Stomach (tissue), 9 donors: ENCODE data around the gene C14orf39. TPM values are rescaled to one million over a fixed set of nuclear protein-coding genes. Genes with fewer than 3 reads are reported as not detected.

Source experiments
- DNase-seq, 2 donors: peaks; one replicate each; pipeline versions ENCODE4 v3.0.0 to v3.0.0-alpha.2; 2013 to 2019
- H3K27ac ChIP-seq, 5 donors: fragments of 200-600 bp in 4 of 5; sonication (generic) in 4 of 5; one replicate each; pipeline ENCODE4 v1.5.1; 2013 to 2019; ENCODE audit warnings: mild to moderate bottlenecking in 1 of 5, moderate library complexity in 1 of 5
- H3K27me3 ChIP-seq, 3 donors: fragments of 200-600 bp; sonication (generic); one replicate each; pipeline ENCODE4 v1.5.1; 2017 to 2019; ENCODE audit warnings: mixed run types in 1 of 3
- H3K36me3 ChIP-seq, 4 donors: fragments of 200-600 bp; sonication (generic); 1 replicate in 3 of 4; 2 replicates in 1 of 4; pipeline ENCODE4 v1.5.1; 2016 to 2019
- H3K4me1 ChIP-seq, 4 donors: fragments of 200-600 bp; sonication (generic); one replicate each; pipeline ENCODE4 v1.5.1; 2016 to 2019
- H3K4me3 ChIP-seq, 4 donors: fragments of 200-600 bp; sonication (generic) in 3 of 4; one replicate each; pipeline ENCODE4 v1.5.1; 2016 to 2019; ENCODE audit warnings: mild to moderate bottlenecking in 1 of 4
- H3K9me3 ChIP-seq, 4 donors: fragments of 200-600 bp; sonication (generic); one replicate each; pipeline ENCODE4 v1.5.1; 2016 to 2019
- EP300 ChIP-seq: sonication (generic); formaldehyde crosslinking; IDR thresholded peaks from one replicate; pipeline ENCODE4 v1.6.1; 2017; ENCODE audit warnings: antibody characterized with exemption
- POLR2A ChIP-seq, 4 donors: fragments of 450-650 bp; IDR thresholded peaks; one replicate each; pipeline ENCODE4 v1.6.1; 2016; ENCODE audit warnings: antibody characterized with exemption in 4 of 4, control low read depth in 2 of 4, mild to moderate bottlenecking in 1 of 4, moderate library complexity in 1 of 4
- POLR2AphosphoS5 ChIP-seq, 3 donors: sonication (generic); formaldehyde crosslinking; IDR thresholded peaks; one replicate each; pipeline ENCODE4 v1.6.1; 2016; ENCODE audit warnings: antibody characterized with exemption in 3 of 3
- WGBS, 5 donors: extraction: QIAGEN DNeasy Blood & Tissue Kit in 3 of 5; methylation state at CpG; one replicate each; pipeline versions ENCODE4 v1.1.5 to v1.1.7; 2013 to 2018; 5-methylcytosine and 5-hydroxymethylcytosine counted together
- intact Hi-C: fragments of 100-400 bp; cut with DNase I; formaldehyde crosslinking; loops from one replicate; pipeline ENCODE4 v1.15.1; 2023; ENCODE audit warnings: low total_unique reads
- polyA plus RNA-seq, 3 donors: library from polyadenylated mRNA; stranded (reverse); fragments of 200-250 nt; gene quantifications; one replicate each; pipeline ENCODE4 v1.2.3, GENCODE V29; 2013
- total RNA-seq, 5 donors: library from RNA; depleted of rRNA; stranded (reverse); fragments of >200 nt; gene quantifications; one replicate each; pipeline versions ENCODE4 v1.1.0 to v1.2.3, GENCODE V29; 2014 to 2016
- TF ChIP-seq, protein P1 (sequence below), 7 experiments: fragments of 450-650 bp in 4 of 7; fragments of 200-600 bp in 3 of 7; sonication (generic) in 3 of 7; IDR thresholded peaks; one replicate each; pipeline ENCODE4 v1.5.1; 2016 to 2019; ENCODE audit warnings: antibody characterized with exemption in 7 of 7, control low read depth in 2 of 7, mild to moderate bottlenecking in 1 of 7
- donor health status: healthy with polysubstance abuse.
- donor health status: Bipolar disorder and iron deficiency.
- donor health status: healthy.

The C14orf39 gene
- total and polyA plus RNA-seq, 8 donors, result 0.55 TPM; not detected in 7

DNA sequence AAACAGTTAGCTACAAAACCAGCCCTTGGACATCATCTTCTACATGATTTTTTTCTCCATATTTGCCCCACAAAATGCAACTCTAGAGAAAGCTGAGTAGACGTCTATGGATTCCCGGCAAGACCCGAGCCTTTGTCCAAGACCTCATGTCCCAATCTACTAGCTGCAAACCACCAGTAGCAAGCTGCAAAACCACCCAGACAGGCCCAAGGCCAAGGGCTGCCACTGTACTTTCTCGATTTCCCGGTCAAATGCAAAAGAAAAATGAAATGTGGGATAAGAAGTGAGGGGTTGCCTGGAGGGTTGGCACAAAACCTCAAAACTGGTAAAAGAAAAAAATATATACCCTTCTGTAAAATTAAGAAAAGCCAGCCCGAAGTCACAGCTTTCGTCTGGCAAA lies 20.1 kb upstream of the C14orf39 start:
- intact Hi-C loops, result no loop called here
- no peak overlapping the region for H3K4me3 ChIP-seq
- H3K27ac ChIP-seq, result no peak overlapping the region
- no peak for TF ChIP-seq POLR2AphosphoS5 (IDR thresholded peaks at IDR 0.05)
- no peak for TF ChIP-seq POLR2A (IDR thresholded peaks at IDR 0.05)
- TF ChIP-seq, protein P1, sequence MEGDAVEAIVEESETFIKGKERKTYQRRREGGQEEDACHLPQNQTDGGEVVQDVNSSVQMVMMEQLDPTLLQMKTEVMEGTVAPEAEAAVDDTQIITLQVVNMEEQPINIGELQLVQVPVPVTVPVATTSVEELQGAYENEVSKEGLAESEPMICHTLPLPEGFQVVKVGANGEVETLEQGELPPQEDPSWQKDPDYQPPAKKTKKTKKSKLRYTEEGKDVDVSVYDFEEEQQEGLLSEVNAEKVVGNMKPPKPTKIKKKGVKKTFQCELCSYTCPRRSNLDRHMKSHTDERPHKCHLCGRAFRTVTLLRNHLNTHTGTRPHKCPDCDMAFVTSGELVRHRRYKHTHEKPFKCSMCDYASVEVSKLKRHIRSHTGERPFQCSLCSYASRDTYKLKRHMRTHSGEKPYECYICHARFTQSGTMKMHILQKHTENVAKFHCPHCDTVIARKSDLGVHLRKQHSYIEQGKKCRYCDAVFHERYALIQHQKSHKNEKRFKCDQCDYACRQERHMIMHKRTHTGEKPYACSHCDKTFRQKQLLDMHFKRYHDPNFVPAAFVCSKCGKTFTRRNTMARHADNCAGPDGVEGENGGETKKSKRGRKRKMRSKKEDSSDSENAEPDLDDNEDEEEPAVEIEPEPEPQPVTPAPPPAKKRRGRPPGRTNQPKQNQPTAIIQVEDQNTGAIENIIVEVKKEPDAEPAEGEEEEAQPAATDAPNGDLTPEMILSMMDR (IDR thresholded peaks at IDR 0.05), result no peak
- TF ChIP-seq EP300, result no peak
- no peak for DNase-seq
- H3K4me1 ChIP-seq, result peaks cover 18 to 43% (median 29%) of the 10 kb centered on the region in 4 donors
- no peaks in the 10 kb centered on the region for H3K36me3 ChIP-seq
- 4 to 7% (median 6%) methylated on average over 7 of the region's 7 CpGs for WGBS, 5 donors
- peaks cover 45 to 98% (median 76%) of the 10 kb centered on the region in 3 donors for H3K27me3 ChIP-seq
- peaks cover 0 to 24% (median 0%) of the 10 kb centered on the region in 4 donors for H3K9me3 ChIP-seq

DNA sequence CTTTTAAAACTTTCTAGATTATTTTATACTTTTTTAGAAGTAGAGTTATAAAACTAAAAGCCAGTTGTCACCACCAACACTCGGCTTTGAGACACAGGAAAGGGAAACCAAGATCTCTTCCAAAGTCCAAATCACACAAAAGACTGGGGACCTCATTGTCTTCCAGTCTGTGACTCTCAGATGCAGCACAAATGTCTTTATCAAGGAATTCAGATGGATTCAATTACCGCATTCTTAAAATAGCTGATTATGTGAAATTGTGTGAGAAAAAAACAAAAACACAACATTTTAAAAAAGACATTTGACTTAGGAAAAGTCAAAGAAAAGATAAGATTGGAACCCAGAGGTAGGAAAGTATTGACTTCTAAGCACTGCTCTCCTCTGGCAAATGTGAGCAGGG lies 19.6 kb upstream of the C14orf39 start:
- no peak for DNase-seq
- Histone ChIP-seq H3K27me3 (peaks cover 39 to 92% (median 70%) of the 10 kb centered on the region in 3 donors), H3K36me3 (no peaks in the 10 kb centered on the region), H3K4me1 (peaks cover 13 to 37% (median 23%) of the 10 kb centered on the region in 4 donors), H3K27ac (no peak overlapping the region), H3K9me3 (peaks cover 0 to 21% (median 0%) of the 10 kb centered on the region in 4 donors), H3K4me3 (no peak overlapping the region)
- 11 to 18% (median 17%) methylated on average over 2 of the region's 2 CpGs for WGBS, 5 donors
- intact Hi-C loops, result no loop called here
- TF ChIP-seq, protein P1 (IDR thresholded peaks at IDR 0.05), result no peak
- TF ChIP-seq POLR2AphosphoS5 (IDR thresholded peaks at IDR 0.05) (no peak), POLR2A (IDR thresholded peaks at IDR 0.05) (no peak), EP300 (no peak)

DNA sequence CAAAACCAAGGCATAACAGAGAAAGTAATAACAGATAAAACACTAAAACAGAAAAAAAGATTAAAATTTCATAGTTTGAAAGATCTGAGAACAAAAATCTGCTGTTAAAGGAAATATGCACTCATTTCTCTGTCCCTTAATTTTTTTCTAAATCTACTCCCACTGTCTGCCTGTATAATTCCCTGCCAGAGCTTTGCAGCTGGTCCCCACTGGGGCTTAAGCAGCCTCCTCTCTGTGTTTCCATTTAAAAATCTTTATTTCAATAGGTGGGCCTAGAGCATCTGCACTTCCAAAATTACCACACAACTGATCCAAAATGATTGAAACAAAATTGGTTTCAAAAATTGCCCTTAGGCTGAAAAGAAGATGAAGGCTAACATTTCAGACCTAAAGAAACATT lies 16.7 kb upstream of the C14orf39 start:
- H3K27ac ChIP-seq, result no peak overlapping the region
- intact Hi-C loops, result no loop called here
- H3K27me3 ChIP-seq, result peaks cover 12 to 68% (median 41%) of the 10 kb centered on the region in 3 donors
- DNase-seq, result no peak
- TF ChIP-seq POLR2A (IDR thresholded peaks at IDR 0.05) (no peak), POLR2AphosphoS5 (IDR thresholded peaks at IDR 0.05) (no peak), EP300 (no peak)
- TF ChIP-seq, protein P1 (IDR thresholded peaks at IDR 0.05), result no peak
- peaks cover 0 to 14% (median 3%) of the 10 kb centered on the region in 4 donors for H3K4me1 ChIP-seq
- no peak overlapping the region for H3K4me3 ChIP-seq
- H3K36me3 ChIP-seq, result no peaks in the 10 kb centered on the region
- H3K9me3 ChIP-seq, result peaks cover 0 to 9% (median 0%) of the 10 kb centered on the region in 4 donors

DNA sequence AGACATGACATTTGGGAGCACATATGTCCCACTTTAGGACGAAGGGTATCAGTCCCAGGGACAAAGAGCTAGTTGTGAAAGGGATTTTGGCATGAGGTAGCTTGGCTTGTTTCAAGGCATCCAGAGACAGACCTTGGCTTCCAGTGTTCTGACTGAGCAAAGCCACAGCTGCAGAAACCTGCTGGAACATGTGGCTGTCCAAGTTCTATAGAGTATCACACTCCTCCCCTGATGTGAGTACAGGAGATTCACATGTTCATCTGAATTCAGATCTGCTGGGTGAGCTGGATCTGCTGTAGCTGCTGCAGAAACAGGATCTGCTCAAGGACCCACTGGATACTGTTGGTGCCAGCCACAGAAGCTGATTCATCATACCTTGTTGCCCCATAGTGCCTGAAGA lies 10.1 kb upstream of the C14orf39 start:
- Histone ChIP-seq H3K36me3 (no peaks in the 10 kb centered on the region), H3K9me3 (no peaks in the 10 kb centered on the region), H3K4me1 (no peaks in the 10 kb centered on the region), H3K4me3 (no peak overlapping the region), H3K27ac (no peak overlapping the region), H3K27me3 (peaks cover 0 to 54% (median 8%) of the 10 kb centered on the region in 3 donors)
- 42 to 78% (median 60%) methylated on average over 1 of the region's 1 CpG for whole genome bisulfite sequencing, 5 donors
- no peak for DNase-seq
- intact Hi-C loops, result no loop called here
- no peak for TF ChIP-seq POLR2A (IDR thresholded peaks at IDR 0.05)
- TF ChIP-seq EP300, result no peak
- no peak for TF ChIP-seq POLR2AphosphoS5 (IDR thresholded peaks at IDR 0.05)
- TF ChIP-seq, protein P1 (IDR thresholded peaks at IDR 0.05), result no peak
